ES-I3 (cell line): ENCODE data around the gene GCN1.

Source experiments
- H3K36me3 ChIP-seq: 2 replicates; pipeline ENCODE4 v1.6.1; 2013; ENCODE audit warnings: mild to moderate bottlenecking, low read length, control low read depth, moderate library complexity; ENCODE audit not compliant: insufficient read depth
- H3K4me1 ChIP-seq: 2 replicates; pipeline ENCODE4 v1.6.1; 2013; ENCODE audit warnings: mild to moderate bottlenecking, control low read depth, low read length; ENCODE audit not compliant: insufficient read depth
- H3K9ac ChIP-seq: 2 replicates; pipeline ENCODE4 v1.6.1; 2013; ENCODE audit warnings: low read depth, mild to moderate bottlenecking, low read length, moderate library complexity
- H3K9me3 ChIP-seq: 2 replicates; pipeline ENCODE4 v1.6.1; 2013; ENCODE audit warnings: mild to moderate bottlenecking, low read length, moderate library complexity; ENCODE audit not compliant: control insufficient read depth, insufficient read depth

The GCN1 gene

GRCh38 chr12:120138366-120138765, 56.1 kb downstream of the GCN1 start:
- Histone ChIP-seq H3K36me3 (peaks cover 66% of the 10 kb centered on the region), H3K9me3 (no peaks in the 10 kb centered on the region), H3K9ac (no peak overlapping the region), H3K4me1 (no peaks in the 10 kb centered on the region)

DNA sequence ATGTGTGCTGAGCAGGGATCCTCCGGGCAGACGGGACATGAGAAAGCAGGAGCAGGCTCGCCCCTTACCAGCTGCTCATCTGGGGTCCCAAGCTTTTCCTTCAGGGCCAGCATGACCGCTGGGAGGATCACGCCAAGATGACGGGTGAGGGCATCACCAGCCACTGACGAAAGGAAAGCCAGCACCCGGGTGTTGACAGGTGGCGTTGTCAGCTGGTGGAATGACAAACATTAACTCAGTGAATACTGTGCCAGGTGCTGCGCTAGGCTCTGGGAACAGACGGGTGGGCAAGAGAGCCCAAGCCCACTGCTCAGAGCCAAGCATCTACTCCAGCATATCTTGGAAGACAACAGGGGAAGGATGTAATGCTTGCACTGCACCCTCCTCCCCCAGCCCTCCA, 56.7 kb downstream of the GCN1 start:
- H3K36me3 ChIP-seq: peaks cover 69% of the 10 kb centered on the region
- H3K9ac ChIP-seq: no peak overlapping the region
- no peaks in the 10 kb centered on the region for H3K4me1 ChIP-seq
- no peaks in the 10 kb centered on the region for H3K9me3 ChIP-seq

GRCh38 chr12:120136093-120136770, 58.3 kb downstream of the GCN1 start:
- no peak overlapping the region for H3K9ac ChIP-seq
- no peaks in the 10 kb centered on the region for H3K9me3 ChIP-seq
- peaks cover 62% of the 10 kb centered on the region for H3K36me3 ChIP-seq
- no peaks in the 10 kb centered on the region for H3K4me1 ChIP-seq

DNA sequence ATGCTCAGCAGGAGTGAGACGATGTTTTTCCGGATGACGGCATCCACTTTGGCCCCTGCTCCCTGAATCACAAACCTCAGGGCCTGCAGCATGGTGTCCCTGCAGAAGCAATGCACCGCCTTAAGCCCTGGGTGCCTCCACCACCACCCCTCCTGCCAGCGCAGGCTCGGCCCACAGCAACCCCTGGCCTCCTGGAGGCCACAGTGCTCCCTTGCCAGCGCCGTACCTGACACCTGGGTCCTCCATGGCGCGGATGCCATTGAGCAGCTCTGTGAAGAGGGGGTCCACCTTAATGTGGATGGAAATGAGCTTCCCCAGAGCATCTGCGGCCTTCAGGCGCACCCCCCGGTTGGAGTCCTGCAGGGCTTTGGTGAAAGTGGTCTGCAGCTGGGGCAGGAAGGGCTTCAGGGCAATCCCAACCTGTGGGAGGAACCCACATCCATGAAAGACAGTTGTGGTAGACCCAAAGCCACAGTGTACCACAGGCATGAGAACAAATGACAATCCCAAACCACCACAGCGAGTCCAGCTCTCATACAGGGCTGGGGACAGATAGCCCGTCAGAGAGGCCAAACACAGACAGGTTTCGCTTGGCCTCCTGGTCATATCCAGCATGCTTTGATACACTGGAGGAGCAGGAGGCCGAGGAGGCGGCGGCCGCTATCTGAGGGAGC, 60.1 kb downstream of the GCN1 start:
- Histone ChIP-seq H3K9me3 (no peaks in the 10 kb centered on the region), H3K4me1 (no peaks in the 10 kb centered on the region), H3K9ac (no peak overlapping the region), H3K36me3 (peaks cover 66% of the 10 kb centered on the region)

DNA sequence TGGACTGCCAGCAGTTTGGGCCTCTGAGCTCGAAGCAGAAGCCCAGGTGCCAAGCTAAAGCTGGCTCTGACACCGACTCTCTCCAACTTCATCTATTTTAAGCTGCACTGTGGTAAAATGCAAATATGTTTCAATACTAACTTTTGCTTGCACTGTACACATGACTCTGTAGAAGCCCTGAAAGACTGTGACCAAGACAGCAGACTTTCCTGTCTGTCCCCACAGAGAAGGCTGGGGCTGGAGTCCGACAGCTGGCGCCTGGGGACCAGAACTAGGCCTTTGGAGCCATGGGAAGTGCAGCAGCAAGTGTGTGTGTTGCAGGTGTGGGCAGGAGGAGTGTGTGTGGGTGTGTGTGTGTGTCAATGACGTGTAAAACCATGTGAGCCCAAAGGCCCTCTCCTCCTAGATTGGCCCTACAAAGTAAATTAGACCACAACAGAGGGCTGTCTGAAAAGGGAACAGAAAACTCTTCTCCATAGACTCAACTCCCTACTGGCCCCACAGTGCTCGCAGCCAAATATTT, 61.6 kb downstream of the GCN1 start:
- peaks cover 62% of the 10 kb centered on the region for H3K36me3 ChIP-seq
- no peaks in the 10 kb centered on the region for H3K9me3 ChIP-seq
- H3K4me1 ChIP-seq: no peaks in the 10 kb centered on the region
- H3K9ac ChIP-seq: no peak overlapping the region

DNA sequence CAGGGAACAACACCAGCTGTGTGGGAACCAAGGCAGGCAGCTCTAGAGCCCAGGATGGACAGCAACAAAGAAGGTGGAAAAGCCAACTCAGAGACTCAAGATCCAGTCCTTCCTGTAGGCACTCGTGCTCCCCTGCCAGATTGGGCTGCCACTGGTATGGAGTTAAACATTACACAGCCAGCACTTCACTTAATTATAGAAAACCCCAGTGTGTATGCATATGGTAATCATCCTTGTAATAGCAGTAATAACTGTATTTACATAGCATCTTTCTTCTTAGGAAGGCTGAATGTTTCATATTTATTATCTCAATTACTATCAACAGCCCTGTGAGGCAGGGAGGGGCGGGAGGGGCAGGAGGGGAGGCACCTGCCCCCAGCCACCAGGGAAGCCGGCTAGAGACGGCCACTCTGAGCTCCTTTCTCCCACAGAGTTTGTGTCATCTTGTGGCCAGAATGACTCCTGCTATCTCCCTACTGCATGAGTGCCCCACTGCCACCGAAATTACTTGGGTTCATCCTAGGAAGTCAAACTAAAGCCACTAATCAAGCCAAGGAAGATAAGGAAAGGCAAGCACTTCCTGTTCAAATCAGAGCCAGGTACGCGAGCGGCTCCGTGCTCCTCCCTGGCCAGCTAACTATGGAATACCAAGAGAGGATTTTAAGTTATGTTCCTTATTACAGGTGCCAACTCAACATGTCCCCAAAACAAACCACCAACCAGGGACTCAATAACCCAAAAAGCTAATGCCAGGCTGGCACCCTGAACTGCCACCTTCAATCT, 62.3 kb downstream of the GCN1 start:
- Histone ChIP-seq H3K9ac (no peak overlapping the region), H3K36me3 (peaks cover 57% of the 10 kb centered on the region)

DNA sequence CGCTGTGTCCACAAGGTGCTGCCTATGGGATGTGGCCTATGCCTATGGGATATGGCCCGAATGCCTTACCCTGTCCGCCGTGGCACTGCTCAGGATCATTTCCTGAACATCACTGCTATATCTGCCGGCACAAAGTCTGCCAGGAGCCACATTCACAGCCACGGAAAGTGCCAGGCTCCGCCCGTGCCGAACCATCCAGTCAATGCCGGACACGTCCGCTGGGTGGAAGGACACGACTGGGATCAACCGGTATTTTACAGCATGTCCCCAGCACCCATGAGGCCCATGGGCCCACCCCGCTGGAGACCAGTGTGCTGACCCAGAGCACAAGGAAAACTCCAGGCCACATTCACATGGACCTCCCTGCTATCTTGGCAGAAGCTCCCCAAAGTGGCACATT, 63.4 kb downstream of the GCN1 start:
- Histone ChIP-seq H3K4me1 (peaks cover 16% of the 10 kb centered on the region), H3K9ac (no peak overlapping the region), H3K36me3 (peaks cover 51% of the 10 kb centered on the region), H3K9me3 (no peaks in the 10 kb centered on the region)

More for the DNA sequence above, 62.3 kb downstream of the GCN1 start:
- Histone ChIP-seq H3K4me1 (peaks cover 5% of the 10 kb centered on the region), H3K9me3 (no peaks in the 10 kb centered on the region)

DNA sequence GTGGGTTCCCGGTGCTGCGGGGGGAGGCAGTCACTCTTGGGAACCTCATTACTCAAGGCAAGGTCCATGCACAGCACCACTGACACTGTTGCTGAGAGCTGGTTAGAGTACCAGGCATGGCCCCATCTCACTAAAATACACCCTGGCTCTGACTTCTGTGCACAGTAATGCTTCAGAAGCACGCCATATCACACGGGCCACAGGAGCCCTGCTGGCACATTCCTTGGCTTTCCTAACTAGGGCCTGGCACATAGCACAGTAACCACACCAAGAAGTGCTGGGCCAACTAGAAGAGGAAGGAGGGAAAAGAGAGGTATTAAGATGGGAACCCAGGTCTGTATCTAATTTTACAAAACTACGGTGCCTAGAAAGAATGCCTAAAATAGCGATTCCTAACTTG, 64.5 kb downstream of the GCN1 start:
- Histone ChIP-seq H3K9me3 (no peaks in the 10 kb centered on the region), H3K9ac (no peak overlapping the region), H3K4me1 (peaks cover 19% of the 10 kb centered on the region), H3K36me3 (peaks cover 45% of the 10 kb centered on the region)

DNA sequence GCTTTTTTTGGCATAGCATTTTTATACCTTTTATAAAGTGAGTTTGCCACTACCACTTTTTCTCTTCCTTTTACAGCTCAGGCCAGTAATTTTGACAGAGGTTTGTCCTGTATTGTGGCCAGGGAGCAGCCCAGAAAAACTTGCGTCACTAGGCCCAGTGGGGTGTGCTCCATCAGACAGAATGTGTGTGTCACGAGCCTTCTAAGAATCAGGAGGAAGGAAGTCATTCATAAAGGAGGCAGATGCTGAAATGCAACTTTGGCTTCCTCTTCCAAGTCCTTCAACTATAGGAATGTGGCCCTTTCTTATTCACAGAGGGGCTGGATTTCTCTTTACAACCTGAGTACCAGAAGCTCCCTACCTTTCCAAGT, 67.9 kb downstream of the GCN1 start:
- no peaks in the 10 kb centered on the region for H3K9me3 ChIP-seq
- H3K4me1 ChIP-seq: peaks cover 19% of the 10 kb centered on the region
- peaks cover 30% of the 10 kb centered on the region for H3K36me3 ChIP-seq
- H3K9ac ChIP-seq: no peak overlapping the region

- Histone ChIP-seq H3K9me3 (no peaks in the 10 kb centered on the region), H3K4me1 (peaks cover 19% of the 10 kb centered on the region), H3K9ac (no peak overlapping the region), H3K36me3 (peaks cover 24% of the 10 kb centered on the region)
These were observed 68.5 kb downstream of the GCN1 start for GRCh38 chr12:120125792-120126634.

DNA sequence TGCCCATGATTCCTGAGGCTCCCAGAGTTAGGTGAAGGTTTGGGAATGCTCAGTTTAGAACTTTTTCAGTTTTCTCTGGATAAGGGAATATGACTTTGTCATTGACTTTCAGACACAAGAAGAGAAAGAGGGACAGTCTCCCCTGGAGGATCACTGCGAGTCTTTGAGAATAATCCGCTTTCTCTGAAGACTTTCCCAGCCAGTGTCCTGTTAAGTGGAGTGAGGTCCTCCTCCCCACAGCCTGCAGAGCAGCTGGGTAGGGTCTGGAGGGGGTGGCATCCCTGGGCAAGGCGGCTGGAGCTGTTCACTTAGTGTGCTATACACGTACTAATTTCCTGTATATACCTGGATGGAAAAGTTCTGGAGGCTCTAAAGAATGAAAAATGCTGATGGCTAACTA, 69.5 kb downstream of the GCN1 start:
- H3K9ac ChIP-seq: no peak overlapping the region
- H3K9me3 ChIP-seq: no peaks in the 10 kb centered on the region
- peaks cover 15% of the 10 kb centered on the region for H3K36me3 ChIP-seq
- peaks cover 19% of the 10 kb centered on the region for H3K4me1 ChIP-seq

GRCh38 chr12:120121766-120122293, 72.7 kb downstream of the GCN1 start:
- H3K4me1 ChIP-seq: peaks cover 14% of the 10 kb centered on the region
- peaks cover 4% of the 10 kb centered on the region; the same call in 1 of the 2 replicates for H3K36me3 ChIP-seq
- H3K9me3 ChIP-seq: no peaks in the 10 kb centered on the region
- no peak overlapping the region for H3K9ac ChIP-seq

DNA sequence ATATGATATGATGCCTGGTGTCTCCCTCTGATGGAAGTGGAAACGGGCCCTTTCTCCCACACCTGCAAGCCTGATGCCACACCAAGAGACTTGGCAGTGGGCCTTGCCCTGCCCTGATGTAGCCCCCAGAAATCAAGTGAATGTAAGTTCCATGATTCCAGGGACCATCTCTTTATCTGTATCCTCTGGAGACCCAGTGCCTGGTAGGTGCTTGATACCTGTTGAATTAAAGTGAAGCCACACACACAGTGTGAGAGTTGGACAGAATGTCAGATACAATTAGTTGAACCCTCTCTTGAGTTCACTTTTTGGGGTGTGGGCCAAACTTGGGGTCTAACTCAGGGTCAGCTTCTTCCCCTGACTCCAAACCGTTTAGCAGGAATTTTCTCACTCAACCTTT, 73.2 kb downstream of the GCN1 start:
- Histone ChIP-seq H3K9ac (no peak overlapping the region), H3K4me1 (peaks cover 10% of the 10 kb centered on the region), H3K9me3 (no peaks in the 10 kb centered on the region), H3K36me3 (peaks cover 2% of the 10 kb centered on the region; the same call in 1 of the 2 replicates)
